NCI-H2196 treated with DMSO at 0.1 percent for 48 hours (cell line): Measurements from ENCODE around the gene LGR6.
"Not testable (repeated sequence)": the region's sequence is repeated elsewhere in the genome, so short reads cannot be mapped to it uniquely, and the experiment has no call there.

ENCODE experiments used
- DNase-seq: peaks from one replicate; lab custom pipeline; 2025; ENCODE audit not compliant: unreplicated experiment; lab: John Stamatoyannopoulos, UW

LGR6 gene

GRCh38 chr1:202158810-202159533 is 34.6 kb upstream of the LGR6 start:
- DNase-seq = no peak

DNA sequence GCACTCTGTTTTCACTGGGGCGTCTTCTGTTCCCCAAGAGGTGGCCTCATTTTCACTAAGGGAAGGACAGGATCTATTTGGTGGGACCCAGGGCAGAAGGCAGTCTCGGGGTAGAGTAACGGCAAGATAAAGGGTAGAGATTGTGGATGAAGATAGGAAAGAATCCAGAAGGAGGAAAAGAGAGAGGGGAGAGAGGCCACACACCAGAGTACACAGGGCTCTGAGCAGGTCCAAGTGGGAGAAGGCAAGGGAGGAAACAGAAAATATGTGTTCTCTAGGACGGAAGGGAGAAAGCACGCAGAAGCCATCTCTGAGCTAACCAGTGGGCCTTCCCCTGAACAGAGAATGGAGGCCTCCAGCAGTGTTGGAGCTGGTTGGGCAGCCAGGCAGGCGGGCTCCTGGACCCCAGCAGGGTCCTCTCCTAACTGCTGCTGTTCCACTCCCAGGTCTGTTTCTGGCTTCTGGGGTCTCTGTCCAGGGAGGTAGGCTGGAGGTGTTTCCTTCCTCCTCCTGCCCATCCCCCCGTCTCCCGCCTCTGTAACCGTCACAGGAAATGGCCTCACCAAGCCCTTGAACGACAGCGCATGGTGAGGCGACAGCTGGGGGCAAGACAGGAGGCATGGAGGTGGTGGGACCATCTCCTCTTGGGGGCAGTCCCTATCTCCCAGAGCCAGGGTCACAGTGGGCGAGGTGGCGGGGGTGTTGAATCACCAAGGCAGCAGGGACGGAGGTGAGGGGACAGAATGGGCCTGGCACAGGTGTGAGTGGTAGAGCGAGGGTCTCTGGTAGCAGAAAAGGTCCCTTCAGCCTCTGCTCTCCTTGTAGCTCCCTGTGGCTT is 33.8 kb upstream of the LGR6 start:
- no peak for DNase-seq

GRCh38 chr1:202160377-202160940 is 33.1 kb upstream of the LGR6 start, which contains the start of gene PTPN7:
TSS of gene PTPN7 (minus strand) at chr1:202160602. CDS start at chr1:202159402, 1,200 bp downstream.
- DNase-seq = no peak

DNA sequence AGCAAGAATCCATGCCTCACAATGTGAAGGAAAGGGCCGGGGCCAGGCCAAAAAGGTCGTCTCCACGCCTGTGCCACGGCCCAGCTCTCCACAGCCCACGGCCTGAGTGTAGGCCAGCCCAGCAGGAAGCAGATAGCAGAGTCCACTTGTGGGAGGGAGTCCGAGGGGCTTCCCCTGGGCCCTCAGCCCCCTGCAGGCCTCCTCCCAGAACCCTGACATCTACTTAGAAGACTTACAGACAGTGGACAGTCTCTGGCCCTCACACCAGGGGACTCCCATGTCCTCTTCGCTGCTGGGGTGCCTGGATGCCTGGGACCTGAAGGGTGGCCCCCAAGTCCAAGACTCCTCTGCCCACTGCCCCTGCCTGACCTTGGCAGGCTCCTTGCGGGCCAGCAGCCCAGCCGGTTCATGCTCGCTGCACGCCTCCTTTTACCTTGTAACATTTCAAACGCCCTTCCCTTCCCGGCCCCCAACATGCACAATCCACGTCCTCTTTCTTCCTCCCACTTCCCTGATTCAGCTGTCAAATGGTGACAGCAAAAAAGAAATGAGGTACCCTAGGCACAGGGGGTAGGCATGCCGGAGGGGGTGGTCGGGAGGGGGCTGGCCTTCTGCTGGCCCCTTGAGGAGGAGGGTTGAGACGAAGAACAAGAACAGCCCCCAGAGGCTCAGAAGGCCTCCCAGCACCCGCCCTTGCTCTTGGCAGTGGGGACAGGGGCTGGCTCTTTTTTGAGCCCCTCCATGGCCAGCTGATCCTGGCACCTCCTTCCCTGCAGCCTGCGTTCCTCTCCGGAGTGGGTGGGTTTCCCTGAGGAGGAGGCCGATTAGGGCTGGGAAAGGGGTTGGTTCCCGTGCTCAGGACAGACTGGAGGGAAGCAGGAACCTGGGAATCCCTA is 32.2 kb upstream of the LGR6 start:
- no peak for DNase-seq

- DNase-seq = no peak
These were observed 31.6 kb upstream of the LGR6 start for GRCh38 chr1:202162047-202162417.

DNA sequence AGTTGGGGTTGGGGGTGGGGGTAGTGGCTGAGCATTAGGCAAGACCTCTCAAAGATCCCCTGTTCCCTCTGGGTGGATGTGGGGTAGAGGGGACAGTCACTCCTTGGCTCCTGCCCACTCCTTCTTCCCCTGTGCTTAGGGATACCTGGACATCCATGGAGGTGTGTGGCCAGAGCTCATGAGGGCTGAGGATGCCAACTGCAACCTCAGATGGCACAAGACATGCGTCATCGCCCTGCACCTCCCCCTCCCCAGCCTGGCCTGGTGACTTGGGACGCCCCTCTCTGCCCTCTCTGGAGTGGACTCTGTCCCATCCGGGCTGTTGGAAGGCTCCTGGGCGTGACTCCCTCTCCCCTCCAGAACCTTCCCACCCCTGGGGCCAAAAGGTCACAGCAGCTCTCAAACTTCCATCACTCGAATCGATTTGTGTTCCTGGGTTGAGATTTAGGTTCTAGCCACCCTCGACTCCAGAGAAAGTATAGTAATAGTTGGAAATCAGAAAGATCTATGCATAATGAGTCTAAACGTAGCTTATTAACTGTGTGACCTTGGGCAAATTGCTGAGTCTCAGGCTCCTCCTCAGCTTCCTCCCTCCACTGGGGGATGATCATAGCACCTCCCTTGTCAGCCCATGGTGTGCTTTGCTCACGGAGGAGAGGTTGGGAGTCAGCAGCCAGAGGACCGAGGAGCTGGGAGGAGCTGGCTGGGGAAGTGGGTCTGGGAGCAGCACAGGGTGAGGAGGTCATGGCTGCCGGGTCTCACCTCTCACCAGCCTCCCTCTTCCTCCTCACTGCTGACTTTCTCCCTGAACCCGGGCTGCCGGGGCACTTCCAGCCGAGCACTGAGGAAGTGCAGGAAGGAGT is 30.9 kb upstream of the LGR6 start:
- DNase-seq = no peak

- no peak for DNase-seq
These were observed 30.0 kb upstream of the LGR6 start for GRCh38 chr1:202163281-202164270.

- DNase-seq = no peak
These were observed 29.1 kb upstream of the LGR6 start for GRCh38 chr1:202164271-202165037.

GRCh38 chr1:202165267-202165941 is 28.2 kb upstream of the LGR6 start:
- DNase-seq = no peak

DNA sequence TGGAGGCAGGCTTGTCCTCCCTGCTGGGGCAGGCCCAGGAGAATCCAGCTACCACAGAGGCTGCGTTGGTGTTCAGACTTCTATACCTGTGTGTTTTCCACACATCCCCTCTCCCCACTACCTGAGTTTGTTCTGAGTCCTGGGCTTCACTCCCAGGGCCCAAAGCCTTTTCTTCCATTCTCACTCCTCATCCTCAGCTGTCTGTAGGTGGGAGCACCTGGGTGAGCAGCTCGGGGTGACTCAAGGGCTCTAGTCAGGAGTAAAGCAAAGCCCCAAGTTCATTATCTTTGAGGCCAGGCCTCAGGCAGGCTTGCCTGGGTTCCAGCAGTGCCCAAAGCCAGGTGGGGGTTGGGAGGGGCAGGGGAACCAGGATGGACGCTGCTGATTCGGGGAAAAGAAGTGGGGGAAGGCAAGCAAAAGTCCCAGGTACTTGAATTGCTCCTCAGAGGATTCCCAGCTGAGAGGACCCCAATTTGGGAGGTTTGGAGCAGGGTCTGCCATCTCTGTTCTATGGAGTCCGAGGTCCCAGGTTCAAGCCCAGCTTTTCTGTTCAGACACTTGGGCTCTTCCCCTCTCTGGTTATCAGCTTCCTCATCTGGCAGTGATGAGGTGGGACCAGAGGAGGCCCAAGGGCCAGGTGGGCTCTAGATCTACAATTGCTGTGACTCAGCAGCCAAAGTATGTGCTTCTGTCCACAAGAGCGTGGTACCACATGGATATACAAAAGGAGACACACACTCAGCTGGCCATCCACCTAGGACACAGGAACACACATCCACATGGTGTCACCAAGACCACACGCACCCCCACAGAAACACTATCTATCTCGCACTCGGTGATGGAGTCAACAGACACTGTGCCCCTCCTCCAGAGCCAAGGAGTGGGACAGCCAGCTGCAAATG is 27.4 kb upstream of the LGR6 start:
- DNase-seq = no peak

DNA sequence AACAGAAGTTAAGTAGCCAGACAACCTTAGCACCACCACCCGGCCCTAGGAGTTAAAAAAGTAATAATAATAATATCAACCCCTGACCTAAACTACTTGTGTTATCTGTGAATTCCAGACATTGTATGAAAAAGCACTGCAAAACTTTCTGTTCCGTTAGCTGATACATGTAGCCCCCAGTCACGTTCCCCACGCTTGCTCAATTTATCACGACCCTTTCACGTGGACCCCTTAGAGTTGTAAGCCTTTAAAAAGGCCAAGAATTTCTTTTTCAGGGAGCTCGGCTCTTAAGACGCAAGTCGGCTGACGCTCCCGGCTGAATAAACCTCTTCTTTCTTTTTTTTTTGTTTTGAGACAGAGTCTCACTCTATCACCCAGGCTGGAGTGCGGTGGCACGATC is 26.5 kb upstream of the LGR6 start:
- not testable (repeated sequence) for DNase-seq

DNA sequence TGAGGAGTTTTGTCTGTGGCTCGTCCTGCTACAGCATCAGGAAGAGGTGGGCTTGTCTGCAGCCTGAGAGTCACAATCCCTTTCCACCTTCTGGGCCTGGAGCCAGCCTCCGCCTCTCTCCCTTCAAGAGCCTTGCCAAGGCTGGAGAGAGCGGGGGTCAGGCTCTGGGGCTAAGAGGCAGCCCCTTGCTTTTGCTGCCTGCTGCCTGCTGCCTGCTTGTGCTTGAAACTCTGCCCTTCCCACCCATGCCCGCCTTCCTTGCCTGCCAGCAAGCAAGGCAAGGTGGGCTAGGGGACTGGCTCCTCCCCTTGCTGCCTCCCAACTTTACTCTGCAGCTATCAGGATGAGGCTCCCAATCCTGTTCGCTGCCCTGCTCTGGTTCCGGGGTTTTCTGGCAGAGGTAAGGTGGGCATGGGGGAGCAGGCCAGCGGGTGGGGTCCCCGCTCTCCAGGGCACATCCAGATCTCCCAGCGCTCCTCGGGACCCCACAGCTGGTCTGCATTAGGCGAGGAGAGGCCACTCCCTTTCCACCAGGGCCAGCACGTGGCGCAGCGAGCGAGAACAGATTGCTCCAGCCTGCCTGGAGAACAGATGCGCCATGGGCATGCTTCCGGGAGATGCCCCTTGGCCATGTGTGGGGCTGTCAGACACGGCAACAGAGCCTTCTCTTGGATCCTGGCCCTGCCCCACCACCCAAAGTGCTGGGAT is 25.7 kb upstream of the LGR6 start:
- DNase-seq = no peak

DNA sequence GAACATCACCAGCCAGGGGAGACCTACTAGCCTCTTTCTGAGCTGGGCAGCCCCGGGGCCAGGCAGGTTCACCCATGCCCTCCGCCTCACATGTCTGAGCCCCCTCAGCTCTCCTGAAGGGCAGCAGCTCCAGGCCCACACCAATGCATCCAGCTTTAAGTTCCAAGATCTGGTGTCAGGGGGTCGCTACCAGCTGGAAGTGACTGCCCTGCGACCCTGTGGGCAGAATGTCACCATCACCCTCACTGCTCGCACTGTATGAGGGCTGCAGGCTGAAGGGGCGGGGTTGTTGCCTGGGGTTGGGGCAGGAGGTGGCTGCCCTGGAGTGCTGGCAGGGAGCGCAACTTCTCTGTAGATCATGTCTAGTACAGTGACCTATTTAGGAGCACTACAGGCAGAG is 24.7 kb upstream of the LGR6 start:
- no peak for DNase-seq

GRCh38 chr1:202170726-202171125 is 22.9 kb upstream of the LGR6 start:
- no peak for DNase-seq

DNA sequence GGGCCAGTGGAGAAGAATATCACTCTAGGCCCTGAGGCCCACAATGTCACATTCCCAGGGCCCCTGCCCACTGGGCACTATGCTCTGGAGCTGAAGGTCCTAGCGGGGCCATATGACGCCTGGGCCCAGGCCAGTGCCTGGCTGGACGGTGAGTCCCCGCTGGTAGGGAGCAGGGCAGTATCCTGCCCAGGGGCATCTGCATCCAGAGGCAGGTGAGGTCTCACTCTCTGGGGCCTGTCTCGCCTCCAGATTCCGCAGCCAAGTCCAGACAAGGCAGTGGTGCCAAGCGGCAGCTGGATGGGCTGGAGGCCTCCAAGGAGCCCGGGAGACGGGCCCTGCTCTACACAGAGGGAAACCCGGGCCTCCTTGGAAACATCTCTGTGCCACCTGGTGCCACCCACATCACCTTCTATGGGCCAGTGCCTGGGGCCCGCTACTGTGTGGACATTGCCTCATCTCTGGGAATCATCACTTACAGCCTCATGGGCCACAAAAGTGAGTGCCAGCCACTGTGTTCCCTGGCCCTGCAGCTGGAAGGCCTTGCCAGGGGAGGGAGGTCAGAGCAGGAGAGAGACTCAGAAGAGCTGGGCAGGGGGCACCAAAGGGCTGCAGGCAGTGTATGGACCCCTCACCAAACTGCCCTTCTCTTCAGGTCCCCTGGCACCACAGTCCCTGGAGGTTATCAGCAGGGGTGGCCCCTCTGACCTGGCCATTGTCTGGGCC is 22.1 kb upstream of the LGR6 start:
- DNase-seq = no peak
